Coronary artery (tissue), 2 donors: Measurements from ENCODE around the gene TRIP4.

ENCODE experiments used
- DNase-seq: peaks from one replicate; pipeline ENCODE4 v3.0.0-alpha.2; 2017; ENCODE audit warnings: low spot score
- H3K27ac ChIP-seq, 2 donors: fragments of 200-600 bp; sonication (generic); one replicate each; pipeline ENCODE4 v1.5.1; 2016 to 2019
- H3K4me3 ChIP-seq: fragments of 200-600 bp; sonication (generic); 2 replicates; pipeline ENCODE4 v1.5.1; 2016; ENCODE audit warnings: mild to moderate bottlenecking, moderate library complexity
- TF ChIP-seq, protein P1 (sequence below): fragments of 200-600 bp; sonication (generic); IDR thresholded peaks from one replicate; pipeline ENCODE4 v1.5.1; 2019; ENCODE audit warnings: antibody characterized with exemption

The TRIP4 gene

DNA sequence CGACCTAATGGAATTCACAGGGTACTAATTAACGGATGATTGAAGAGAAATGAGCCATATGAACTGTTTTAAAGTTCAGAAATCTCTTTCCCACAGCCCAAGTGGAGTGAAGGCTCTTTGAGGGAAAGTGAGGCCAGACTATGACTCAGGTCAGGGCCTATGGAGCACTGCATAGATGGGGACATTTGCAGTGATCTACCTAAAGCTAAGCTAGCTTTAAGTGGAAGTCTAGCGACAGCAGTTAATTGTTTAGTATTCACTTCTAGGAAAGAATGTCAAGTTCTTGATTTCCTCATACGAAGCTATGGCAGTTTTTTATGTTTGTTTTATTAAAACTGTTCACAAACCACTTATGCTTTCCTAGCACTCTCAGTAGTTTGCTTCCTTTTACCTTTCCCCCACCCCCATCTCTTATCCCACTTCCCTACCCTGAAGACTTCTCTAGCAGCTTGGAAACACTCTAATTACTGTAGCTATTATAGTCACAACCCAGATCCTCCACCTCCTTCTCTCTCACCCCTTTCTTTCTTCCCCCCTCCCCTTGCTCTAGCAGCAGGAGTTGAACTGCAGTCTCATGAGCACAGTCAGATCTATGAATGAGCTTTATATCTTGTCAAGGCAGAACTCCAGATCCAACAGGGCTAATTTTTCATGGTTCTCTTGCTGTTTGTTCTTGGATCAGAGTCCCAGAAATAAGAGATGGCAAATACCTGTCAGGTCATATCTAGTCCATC, 78.9 kb downstream of the TRIP4 start:
- TF ChIP-seq, protein P1, sequence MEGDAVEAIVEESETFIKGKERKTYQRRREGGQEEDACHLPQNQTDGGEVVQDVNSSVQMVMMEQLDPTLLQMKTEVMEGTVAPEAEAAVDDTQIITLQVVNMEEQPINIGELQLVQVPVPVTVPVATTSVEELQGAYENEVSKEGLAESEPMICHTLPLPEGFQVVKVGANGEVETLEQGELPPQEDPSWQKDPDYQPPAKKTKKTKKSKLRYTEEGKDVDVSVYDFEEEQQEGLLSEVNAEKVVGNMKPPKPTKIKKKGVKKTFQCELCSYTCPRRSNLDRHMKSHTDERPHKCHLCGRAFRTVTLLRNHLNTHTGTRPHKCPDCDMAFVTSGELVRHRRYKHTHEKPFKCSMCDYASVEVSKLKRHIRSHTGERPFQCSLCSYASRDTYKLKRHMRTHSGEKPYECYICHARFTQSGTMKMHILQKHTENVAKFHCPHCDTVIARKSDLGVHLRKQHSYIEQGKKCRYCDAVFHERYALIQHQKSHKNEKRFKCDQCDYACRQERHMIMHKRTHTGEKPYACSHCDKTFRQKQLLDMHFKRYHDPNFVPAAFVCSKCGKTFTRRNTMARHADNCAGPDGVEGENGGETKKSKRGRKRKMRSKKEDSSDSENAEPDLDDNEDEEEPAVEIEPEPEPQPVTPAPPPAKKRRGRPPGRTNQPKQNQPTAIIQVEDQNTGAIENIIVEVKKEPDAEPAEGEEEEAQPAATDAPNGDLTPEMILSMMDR, result no peak
- H3K4me3 ChIP-seq, result no peak overlapping the region
- DNase-seq, result no peak
- no peak overlapping the region for H3K27ac ChIP-seq

DNA sequence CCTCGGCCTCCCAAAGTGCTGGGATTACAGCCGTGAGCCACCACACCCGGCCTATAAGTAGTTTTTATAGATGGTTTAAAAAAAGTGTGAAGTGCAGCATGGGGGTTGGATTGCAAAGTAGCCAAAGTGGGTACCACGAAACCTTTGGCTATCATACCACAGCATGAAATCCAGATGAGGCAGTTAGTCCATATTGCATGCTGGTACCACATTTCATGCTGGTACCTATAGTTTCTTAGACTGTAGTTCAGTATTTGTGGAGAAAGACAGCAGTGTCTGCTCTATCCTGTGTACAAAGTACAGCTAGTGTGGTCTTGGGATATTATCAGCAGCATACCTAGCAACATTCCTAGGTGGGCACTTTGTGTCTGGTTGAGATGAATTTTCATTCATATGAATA, 84.5 kb downstream of the TRIP4 start:
- no peak for DNase-seq
- Histone ChIP-seq H3K27ac (no peak overlapping the region), H3K4me3 (no peak overlapping the region)
- TF ChIP-seq, protein P1, result no peak

DNA sequence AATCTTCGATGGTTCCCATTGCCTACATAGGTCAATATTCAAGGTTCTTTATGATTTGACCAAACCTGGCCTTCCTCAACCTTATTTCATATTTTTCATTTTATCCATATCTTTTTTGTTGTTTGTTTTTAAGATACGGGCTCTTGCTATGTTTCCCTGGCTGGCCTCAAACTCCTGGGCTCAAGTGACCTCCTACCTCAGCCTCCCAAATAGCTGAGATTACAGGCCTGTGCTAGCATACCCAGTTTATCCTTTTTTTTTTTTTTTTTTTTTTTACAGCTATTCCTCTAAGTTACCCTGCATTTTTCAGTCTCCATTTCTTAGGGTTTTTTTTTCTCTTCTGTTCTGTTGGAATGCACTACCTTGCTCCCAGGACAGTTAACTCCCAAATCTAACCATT, 87.2 kb downstream of the TRIP4 start:
- no peak for DNase-seq
- Histone ChIP-seq H3K27ac (no peak overlapping the region), H3K4me3 (no peak overlapping the region)
- TF ChIP-seq, protein P1, result no peak

DNA sequence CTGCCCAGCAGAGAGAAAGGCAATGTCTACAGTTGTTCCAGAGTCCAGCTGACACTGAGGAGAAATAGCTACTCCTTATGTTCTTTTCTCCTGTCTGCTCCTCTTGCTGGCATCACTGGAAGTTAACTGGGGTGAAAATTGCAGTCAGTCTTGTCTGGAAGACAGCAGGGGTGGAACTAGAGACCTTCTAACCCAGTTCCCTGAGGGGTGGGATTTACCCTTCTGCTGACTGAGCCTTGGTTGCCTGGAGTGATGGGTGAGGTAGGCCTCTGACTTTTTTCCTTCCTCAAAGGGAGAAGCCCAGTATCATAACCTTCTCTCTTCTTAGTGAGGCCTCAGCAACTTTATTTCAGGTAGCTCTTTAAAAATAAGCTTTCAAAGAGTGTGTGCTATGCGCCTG, 88.9 kb downstream of the TRIP4 start:
- TF ChIP-seq, protein P1, result no peak
- DNase-seq, result no peak

DNA sequence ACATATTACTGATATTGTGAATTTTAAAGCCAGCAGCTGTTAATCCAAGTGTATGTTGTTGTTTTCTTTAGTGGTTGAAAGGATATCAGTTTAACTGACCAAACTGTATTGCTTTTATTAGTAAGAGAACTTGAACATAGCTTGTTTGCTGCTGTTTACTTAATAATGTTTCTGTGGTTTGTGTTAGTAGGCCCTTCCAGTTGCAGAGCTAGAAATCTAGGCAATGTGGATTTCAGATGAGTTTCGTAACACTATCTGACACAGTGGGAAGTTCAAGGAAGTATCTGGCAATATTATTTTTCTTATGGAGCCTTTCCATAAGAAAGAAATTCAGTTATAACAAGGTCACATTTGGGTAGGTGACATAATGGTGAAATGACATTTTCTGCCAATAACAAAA, 91.2 kb downstream of the TRIP4 start:
- no peak overlapping the region for H3K27ac ChIP-seq
- TF ChIP-seq, protein P1, result no peak
- no peak overlapping the region for H3K4me3 ChIP-seq
- no peak for DNase-seq

More for the DNA sequence above, 88.9 kb downstream of the TRIP4 start:
- no peak overlapping the region for H3K4me3 ChIP-seq
- H3K27ac ChIP-seq, result no peak overlapping the region

DNA sequence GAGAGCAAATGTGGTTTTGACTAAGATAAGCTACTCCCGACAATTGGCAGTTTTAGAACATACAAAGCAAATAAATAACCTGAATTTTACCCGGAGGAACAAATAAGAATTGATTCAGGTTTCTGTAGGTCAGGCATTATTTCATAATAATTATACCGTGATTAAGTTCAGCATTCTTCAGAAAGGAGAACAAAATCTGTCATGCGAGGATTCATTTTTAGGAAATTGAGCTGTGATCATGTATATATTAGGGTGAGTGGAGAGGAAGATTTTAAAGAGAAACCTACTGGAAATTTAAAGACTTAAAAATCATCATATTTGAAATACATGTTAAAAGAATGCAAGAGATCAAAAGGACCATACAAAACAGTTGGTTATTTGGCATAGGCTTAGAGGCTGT, 93.3 kb downstream of the TRIP4 start:
- TF ChIP-seq, protein P1, result no peak
- no peak overlapping the region for H3K27ac ChIP-seq
- no peak overlapping the region for H3K4me3 ChIP-seq
- no peak for DNase-seq

DNA sequence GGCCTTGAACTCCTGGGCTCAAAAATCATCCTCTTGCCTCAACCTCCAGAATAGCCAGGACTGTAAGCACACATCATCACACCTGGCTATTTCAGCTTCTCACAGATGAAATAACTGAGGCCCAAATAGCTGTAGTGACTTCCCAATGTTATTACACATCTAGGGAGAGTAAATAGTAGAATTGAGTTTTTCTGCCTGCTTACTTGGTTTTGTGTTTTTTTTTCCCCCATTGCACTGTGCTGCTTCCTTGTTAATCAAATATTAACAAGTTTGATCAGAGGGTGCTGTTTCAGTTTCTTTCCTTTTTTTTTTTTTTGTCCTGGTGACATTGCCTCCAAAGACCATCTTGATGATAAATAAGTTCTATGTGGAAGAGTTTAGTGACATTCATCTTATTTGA, 96.1 kb downstream of the TRIP4 start:
- no peak for DNase-seq
- TF ChIP-seq, protein P1, result no peak
- Histone ChIP-seq H3K4me3 (no peak overlapping the region), H3K27ac (no peak overlapping the region)
